Measurements from ENCODE around the gene BCL2L2.

The BCL2L2 gene

DNA sequence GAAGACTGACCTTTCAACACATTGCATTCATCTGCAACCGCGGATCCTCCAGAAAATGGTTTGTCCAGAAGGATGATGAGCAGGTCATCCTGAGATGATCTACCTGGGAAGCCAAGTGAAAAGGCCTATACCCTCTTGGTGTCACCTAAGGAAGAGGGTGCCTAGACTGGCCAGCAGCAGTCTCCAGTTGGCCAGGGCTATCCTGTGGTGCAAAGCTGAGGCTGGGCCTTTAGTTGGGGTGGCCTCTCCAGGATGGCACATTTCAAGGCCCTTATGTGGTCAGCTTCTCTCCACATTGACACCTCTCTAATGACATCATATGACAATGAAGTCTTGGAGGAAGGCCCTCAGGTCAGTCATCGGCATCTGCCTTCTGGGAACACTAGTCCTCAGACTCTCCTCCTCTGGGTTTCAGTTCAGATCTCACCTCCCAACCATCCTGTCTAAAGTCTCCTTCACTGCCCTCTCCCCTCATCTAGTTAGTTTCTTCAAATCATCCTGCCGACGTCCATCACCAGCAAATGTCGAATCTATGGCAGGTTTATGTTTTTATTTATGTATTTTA lies 49.3 kb downstream of the BCL2L2 start:
- no peak for DNase-seq (ENCODE audit: low spot score)

DNA sequence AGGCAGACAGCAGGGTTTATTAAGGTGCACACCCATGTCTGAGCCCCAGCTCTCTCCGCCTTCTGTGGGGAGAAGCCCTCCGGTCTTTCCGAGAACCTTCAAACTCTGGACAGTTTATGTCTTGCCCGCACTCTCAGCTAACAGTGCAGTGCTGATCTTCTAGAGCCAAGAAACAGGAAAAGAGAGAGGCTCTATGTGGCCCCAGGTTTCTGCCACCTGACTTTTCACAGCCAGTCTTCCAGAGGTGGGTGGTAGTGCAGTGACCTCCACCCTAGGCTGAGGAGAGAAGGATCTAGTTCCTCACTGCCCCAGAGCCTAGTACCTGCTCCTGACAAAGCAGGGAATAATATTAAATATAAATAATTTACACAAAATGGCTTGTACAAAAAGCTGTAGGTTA lies 50.0 kb downstream of the BCL2L2 start:
- no peak for DNase-seq (ENCODE audit: low spot score)

DNA sequence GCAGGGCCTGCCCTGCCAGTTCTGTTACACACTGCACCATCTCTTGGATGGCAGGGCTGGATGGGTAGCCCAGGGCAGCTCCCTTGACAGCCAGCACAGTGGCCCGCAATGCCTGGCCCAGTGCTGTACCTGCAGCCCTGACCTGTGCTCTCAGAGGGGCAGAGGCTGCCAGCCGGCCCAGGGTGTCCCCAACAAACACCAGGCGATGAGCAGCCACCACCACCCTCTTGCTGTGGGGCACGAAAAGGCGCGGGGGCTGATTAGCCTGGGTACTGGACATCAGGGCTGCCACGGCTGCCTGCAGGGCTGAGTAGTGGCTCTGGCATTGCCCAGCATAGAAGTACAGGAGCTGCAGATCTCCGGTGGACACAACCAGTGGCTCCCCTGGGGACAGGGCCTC lies 50.6 kb downstream of the BCL2L2 start:
- no peak for DNase-seq (ENCODE audit: low spot score)

DNA sequence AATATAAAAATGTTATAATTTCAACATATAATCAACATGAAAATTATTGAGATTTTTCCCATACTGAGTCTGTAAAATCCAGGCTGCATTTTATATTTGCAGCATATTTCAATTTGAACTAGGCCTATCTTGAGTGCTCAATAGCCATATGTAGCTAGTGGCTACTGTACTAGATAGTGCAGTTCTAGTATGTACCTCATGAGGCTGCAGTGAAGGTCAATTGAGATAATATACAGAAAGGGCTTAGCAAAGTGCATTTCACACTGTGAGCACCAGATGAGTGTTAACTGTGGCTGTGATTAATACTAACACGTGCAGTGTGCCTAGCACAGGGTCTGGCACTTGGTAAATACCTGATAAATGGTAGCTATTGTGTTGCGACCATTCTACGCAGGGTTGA lies 51.4 kb downstream of the BCL2L2 start:
- DNase-seq (ENCODE audit: low spot score), result no peak

DNA sequence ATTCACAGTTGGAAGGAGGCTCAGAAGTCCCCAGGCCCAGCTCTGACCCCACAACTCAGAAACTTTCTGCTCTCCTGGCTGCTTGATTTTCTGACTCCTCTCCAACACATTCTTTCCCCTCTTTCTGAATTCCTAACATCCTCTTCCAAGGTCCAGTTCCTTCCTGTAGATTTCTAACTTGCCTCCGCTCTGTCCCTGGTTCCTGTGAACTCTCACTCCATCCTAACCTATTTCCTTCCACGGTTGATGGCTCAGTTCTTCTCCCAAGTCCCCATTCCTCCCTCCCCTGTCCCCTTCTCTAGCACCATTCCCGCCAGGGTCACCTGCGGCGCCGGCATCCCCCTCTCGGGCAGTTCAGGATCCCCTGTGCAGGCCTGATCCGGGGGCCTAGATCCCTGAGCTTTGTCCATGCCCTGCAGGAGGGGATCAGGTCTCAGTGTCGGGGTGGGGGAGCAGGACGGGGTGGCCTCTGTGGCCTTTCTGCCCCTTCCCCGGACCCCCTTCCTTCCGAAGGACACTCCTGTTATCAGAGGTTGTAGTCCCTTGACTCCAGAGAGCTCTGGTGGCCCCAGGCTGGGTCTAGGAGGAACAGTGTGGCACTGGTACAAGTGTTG lies 52.0 kb downstream of the BCL2L2 start:
- no peak for DNase-seq (ENCODE audit: low spot score)

DNA sequence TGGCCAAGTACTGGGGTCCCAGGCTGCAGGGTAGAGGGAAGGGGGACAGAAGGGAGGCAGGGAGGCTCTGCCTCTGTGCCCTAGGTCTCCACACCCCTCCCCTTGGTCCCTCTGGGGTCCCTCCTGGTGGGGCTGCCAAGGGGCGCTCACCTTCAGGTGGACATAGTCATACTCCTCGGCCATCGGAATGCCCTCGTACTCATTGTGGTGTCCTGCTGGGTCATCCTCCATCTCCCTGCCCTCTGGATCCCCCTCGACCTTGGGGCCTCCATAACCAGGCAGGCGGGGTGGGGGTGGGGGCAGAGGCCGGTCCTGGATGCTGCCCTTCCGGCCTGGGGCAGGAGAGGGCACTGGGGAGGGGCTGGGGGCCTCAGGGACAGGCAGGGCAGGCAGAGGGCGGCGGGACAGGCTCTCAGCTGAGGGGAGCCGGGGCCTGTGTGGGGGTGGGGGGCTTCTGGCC lies 52.6 kb downstream of the BCL2L2 start:
- DNase-seq (ENCODE audit: low spot score), result no peak

DNA sequence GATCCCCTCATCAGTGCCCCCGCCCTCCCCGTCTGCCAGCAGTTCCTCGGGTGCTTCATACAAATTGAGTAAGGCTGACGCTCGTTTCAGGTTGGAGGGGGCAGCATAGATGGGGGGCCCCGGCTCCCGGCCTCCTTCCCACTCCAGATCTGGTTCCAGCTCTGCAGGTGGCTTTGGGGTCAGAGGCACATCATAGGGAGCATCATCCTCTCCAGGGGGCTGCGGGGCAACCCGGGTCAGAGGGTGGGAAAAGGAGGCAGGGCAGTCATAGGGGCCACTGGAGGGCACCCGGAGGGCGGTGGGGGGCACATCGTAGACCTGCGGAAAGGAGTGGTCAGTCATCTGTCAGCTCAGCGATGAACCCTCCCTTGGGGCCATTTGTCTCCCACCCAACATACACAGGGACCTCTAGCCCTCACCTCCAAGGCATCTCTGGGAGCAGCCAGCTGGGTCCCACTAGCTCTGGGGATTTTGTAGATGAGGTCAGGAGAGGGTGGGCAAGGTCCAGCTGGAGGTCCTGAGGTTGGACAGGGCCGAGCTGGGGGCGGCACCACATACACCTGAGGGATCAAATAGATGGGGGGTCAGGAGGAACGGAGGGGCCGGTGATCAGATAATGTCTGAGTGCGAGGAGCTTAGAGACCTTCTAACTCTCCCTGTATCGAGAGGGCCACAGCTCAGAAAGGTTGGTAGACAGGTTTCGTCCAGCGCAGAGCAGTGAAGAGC lies 53.3 kb downstream of the BCL2L2 start:
- no peak for DNase-seq (ENCODE audit: low spot score)

DNA sequence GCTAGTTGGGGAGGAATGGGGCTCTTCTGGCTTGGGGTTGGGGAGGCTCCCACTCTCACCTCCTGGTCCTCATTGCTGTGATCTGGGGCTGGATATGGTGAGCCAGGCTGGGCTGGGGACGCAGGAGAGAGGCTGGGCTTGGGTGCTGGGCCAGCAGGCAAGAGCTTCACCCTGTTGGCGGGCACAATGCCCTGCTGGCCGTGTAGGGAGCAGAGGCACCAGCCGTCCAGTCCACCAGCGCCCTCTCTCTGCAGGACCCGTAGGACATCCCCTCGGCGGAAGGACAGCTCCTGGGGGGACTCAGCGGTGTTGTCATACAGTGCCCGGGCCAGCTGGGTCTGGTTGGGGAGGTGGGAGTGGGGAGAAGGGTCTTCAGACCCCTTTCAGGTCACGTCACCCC lies 53.9 kb downstream of the BCL2L2 start:
- DNase-seq (ENCODE audit: low spot score), result no peak

DNA sequence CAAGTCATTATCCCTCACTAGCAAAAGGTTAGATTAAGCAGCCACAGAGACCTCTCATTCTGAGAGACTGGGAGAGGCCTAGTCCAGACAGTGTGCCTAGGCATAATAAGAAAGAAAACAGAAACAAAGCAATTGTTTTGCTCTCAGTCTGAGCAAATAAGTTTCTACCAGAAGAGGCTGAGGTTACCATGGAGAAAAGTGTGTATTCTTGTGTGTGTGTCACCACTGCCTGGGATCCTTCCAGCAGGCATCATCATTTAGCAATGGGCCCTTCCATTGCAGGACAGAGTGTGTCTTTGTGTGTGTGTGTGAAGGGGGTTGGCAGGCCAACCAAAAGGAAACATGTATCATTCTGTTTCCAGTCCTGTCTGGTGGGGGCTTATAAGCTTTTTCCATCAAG lies 54.7 kb downstream of the BCL2L2 start:
- DNase-seq (ENCODE audit: low spot score), result no peak

All from LoVo (cell line).